Nephron (organoid): Measurements from ENCODE around the gene NELFCD.
A peak's percentile ranks its signal among the peaks of the same experiment; 100 is the strongest.

ENCODE experiments used
- H3K27ac Mint-ChIP-seq, 3 experiments: 2 replicates each; pipeline ENCODE4 v1.8.0; 2020; ENCODE audit warnings: mixed read lengths in 3 of 3, mild to moderate bottlenecking in 2 of 3, moderate library complexity in 1 of 3
- H3K27me3 Mint-ChIP-seq: 2 replicates; pipeline ENCODE4 v1.8.0; 2021; ENCODE audit warnings: low read depth, mild to moderate bottlenecking, moderate library complexity, mixed read lengths
- H3K36me3 Mint-ChIP-seq: 2 replicates; pipeline ENCODE4 v1.8.0; 2020; ENCODE audit warnings: low read depth, mixed read lengths
- H3K4me1 Mint-ChIP-seq: 2 replicates; pipeline ENCODE4 v1.8.0; 2020; ENCODE audit warnings: mixed read lengths
- H3K4me3 Mint-ChIP-seq, 3 experiments: 2 replicates each; pipeline ENCODE4 v1.8.0; 2020; ENCODE audit warnings: mild to moderate bottlenecking in 3 of 3, mixed read lengths in 3 of 3, moderate library complexity in 2 of 3
- H3K9me3 Mint-ChIP-seq: 2 replicates; pipeline ENCODE4 v1.8.0; 2020; ENCODE audit warnings: mixed read lengths
- TF ChIP-seq, protein P1 (sequence below), 3 experiments: fragments of 200-600 bp; sonication (generic); IDR thresholded peaks; one replicate each; pipeline ENCODE4 v1.5.0; 2021; ENCODE audit warnings: antibody characterized with exemption in 3 of 3; ENCODE audit not compliant: unreplicated experiment in 3 of 3

The NELFCD gene

DNA sequence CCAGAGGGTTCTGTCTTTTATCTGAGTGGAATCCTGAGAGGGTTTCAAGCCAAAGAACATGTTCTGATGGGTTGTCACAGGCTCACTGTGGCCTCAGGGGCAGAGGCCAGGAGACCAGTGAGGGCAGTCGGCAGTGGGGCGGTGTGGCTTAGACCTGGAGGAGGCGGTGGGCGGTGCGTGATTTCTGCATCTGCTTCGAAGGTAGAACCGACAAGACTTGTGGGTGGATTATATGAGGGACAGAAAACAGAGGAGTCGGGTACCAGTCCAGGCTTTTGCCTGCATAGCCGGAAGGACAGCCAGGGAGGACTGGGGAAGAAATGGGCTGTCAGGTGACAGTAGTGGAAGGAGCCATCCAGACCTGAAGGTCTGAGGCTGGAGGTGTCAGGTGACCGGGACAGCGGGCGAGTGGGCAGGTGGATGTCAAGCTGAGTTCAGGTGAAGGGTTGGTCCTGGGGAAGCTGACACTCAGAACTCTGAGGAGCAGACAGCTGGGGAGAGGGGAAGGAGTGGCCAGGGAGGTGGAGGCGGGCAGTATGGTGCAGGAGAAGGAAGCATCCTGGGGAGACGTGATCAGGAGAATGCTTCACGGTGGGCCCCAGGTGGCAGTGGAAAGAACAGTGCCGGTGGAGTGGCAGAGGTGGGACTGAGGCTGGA is 22.9 kb downstream of the NELFCD start:
- Mint-ChIP-seq H3K27me3 (peaks cover 13% of the 10 kb centered on the region), H3K4me3 (peak overlapping the region; percentile 55 to 59 (median 58)), H3K9me3 (no peaks in the 10 kb centered on the region), H3K4me1 (peaks cover 22% of the 10 kb centered on the region), H3K27ac (peak overlapping the region in 1 of 3 experiments; percentile 75), H3K36me3 (peaks cover 8% of the 10 kb centered on the region)
- TF ChIP-seq, protein P1, sequence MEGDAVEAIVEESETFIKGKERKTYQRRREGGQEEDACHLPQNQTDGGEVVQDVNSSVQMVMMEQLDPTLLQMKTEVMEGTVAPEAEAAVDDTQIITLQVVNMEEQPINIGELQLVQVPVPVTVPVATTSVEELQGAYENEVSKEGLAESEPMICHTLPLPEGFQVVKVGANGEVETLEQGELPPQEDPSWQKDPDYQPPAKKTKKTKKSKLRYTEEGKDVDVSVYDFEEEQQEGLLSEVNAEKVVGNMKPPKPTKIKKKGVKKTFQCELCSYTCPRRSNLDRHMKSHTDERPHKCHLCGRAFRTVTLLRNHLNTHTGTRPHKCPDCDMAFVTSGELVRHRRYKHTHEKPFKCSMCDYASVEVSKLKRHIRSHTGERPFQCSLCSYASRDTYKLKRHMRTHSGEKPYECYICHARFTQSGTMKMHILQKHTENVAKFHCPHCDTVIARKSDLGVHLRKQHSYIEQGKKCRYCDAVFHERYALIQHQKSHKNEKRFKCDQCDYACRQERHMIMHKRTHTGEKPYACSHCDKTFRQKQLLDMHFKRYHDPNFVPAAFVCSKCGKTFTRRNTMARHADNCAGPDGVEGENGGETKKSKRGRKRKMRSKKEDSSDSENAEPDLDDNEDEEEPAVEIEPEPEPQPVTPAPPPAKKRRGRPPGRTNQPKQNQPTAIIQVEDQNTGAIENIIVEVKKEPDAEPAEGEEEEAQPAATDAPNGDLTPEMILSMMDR (IDR thresholded peaks at IDR 0.05; ENCODE audit: unreplicated experiment in 3 of 3), result no peak

DNA sequence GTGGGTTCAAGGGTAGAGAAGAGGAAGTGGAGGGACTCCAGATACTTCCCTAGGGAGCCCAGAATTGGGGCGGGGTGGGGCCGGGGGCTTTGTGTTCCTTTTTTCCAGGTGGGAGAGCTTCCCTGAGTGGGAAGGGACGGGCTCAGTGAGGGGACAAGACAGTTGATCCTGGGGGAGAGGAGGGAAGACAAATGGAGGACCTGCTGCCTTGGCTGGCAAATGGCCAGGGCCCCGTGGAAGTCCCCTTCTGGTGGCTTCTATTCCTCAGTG is 23.4 kb downstream of the NELFCD start:
- Mint-ChIP-seq H3K9me3 (no peaks in the 10 kb centered on the region), H3K27me3 (peaks cover 16% of the 10 kb centered on the region), H3K4me1 (peaks cover 22% of the 10 kb centered on the region)

DNA sequence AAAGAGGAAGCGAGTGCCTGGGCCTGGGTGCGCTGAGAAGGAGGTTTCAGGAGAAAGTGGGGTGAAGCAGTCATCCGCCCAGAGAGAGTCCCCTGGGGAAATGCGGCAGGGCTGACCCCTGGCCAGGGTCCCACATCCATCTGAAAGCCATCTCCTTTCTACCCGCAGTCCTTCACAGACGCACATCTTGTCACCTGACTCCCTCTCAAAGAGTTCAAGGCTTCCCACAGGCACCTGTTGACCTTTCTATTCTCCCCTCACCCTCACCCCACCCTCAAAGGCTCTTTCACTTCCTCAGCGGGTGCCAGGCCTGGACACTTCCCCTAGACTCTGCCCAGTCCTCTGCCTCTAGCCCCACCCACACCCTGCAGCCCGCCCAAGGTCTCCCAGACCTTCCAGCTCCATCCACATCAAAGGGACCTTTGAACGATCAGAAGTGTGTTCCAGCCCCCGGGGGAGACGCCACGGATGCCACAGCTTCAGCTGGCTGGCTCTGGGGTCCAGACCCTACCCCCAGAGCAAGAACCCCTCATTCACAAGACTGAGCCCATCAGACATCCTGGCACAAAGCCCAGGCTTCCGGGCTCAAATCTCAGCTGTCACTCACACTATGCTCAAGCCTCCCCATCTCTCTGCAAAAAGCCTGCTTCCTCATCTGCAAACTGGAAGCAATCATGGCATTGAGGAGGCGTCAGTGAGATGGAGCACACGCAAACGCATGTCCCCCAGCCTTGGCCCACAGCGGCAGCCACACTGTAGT is 23.9 kb downstream of the NELFCD start:
- Mint-ChIP-seq H3K4me1 (peaks cover 22% of the 10 kb centered on the region), H3K36me3 (peaks cover 5% of the 10 kb centered on the region), H3K4me3 (peak overlapping the region; percentile 32 to 76 (median 49)), H3K27me3 (peaks cover 18% of the 10 kb centered on the region), H3K27ac (peak overlapping the region in 2 of 3 experiments; percentile 19 to 41), H3K9me3 (no peaks in the 10 kb centered on the region)
- TF ChIP-seq, protein P1 (IDR thresholded peaks at IDR 0.05; ENCODE audit: unreplicated experiment in 3 of 3), result no peak

More for the DNA sequence above, 23.4 kb downstream of the NELFCD start:
- TF ChIP-seq, protein P1 (IDR thresholded peaks at IDR 0.05; ENCODE audit: unreplicated experiment in 3 of 3), result no peak
- Mint-ChIP-seq H3K4me3 (peak overlapping the region; percentile 55 to 59 (median 58)), H3K27ac (peak overlapping the region in 1 of 3 experiments; percentile 75), H3K36me3 (peaks cover 6% of the 10 kb centered on the region)

DNA sequence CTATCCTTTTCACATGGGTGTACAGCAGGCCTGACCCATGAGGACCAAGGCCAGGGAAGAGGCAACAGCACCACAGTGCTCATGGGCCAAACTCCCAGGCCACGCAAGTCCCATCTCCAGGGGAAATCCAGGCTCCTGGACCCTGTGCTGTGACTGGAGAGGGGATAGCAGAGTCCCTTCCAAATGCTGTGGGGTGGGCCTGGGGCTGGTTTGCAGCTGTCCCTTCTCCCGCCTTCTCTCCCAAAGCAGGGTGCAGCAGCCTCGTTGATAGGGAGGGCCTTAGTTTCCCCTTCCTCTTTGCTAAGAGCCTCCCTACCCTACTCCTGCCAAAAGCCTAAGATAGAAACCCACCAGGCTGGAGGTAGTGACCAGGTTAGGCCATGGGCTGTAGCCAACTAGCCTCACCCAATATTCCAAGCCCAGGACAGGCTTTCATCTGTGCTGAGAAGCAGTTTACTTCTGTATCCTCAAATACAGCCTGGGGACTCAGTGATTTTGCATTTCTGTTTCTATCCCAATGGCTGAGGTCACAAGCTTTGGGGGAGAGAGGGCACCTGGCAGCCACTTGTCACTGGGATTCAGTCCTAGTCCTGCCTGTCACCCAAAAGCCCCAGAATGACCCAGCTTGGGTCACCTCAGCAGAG is 24.6 kb downstream of the NELFCD start:
- Mint-ChIP-seq H3K4me3 (peak overlapping the region; percentile 49 to 78 (median 76)), H3K27ac (no peak overlapping the region), H3K36me3 (peaks cover under 1% of the 10 kb centered on the region), H3K27me3 (peaks cover 20% of the 10 kb centered on the region), H3K9me3 (no peaks in the 10 kb centered on the region), H3K4me1 (peaks cover 22% of the 10 kb centered on the region)
- TF ChIP-seq, protein P1 (IDR thresholded peaks at IDR 0.05; ENCODE audit: unreplicated experiment in 3 of 3), result no peak

DNA sequence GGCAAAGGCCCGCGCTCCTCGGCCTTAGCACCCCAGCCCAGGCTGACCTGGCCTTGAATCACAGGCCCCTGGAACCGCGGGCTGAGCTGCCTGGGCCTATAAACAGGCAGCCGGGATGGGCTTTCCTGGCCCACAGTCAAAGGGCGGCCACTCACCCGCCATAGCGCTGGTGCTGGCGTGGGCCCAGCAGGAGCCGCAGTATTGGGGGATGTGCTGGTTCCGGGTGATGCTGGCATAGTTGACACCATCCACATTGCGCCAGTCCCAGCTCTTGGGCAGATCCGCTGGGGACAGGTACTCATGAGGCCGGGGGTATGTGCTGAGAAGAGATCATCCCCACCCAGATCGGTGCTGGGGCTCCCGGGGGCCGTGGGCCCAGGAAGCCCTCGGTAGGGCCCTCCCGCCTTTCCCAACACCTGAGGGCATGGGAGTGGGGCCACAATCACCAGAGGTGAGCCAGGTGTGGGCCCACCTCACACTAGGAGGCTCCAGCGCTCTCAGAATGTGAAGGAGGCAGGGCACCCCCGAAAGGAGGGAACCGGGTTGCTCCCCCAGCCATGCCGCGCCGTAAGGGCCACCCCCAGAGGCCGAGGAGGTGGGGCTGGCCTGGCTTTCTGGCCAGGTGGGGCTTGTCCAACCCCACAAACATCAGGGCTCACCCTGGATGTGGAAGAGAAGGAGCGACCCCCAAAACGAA is 25.3 kb downstream of the NELFCD start:
- Mint-ChIP-seq H3K27me3 (peaks cover 21% of the 10 kb centered on the region), H3K36me3 (no peaks in the 10 kb centered on the region), H3K4me3 (peak overlapping the region; percentile 76 to 81 (median 78)), H3K4me1 (peaks cover 22% of the 10 kb centered on the region), H3K27ac (peak overlapping the region in 1 of 3 experiments; percentile 54), H3K9me3 (no peaks in the 10 kb centered on the region)
- TF ChIP-seq, protein P1 (IDR thresholded peaks at IDR 0.05; ENCODE audit: unreplicated experiment in 3 of 3), result no peak
